Measurements from ENCODE around the gene TNS1. TPM values are rescaled to one million over a fixed set of nuclear protein-coding genes. Genes with fewer than 3 reads are reported as not detected.

The TNS1 gene
- total RNA-seq, 1 donor from 2014 or later, result 705 TPM

GRCh38 chr2:217857624-217858506 lies 144.9 kb downstream of the TNS1 start:
- intact Hi-C loops (cut with DNase I), result loop anchor here (2.0 to 10.0 kb wide), 2 partner anchors 19 to 53 kb away; no protein-coding TSS in a partner anchor
- peak; percentile 79 for DNase-seq (ENCODE audit: missing footprints)
- ATAC-seq, result peak; percentile 73

- ATAC-seq, result no peak
- intact Hi-C loops (cut with DNase I), result loop anchor here (2.0 to 10.0 kb wide), 2 partner anchors 18 to 52 kb away; no protein-coding TSS in a partner anchor
- DNase-seq (ENCODE audit: missing footprints), result peak; percentile 30
These were observed 145.9 kb downstream of the TNS1 start for GRCh38 chr2:217856871-217857270.

GRCh38 chr2:217856159-217856558 lies 146.6 kb downstream of the TNS1 start:
- intact Hi-C loops (cut with DNase I), result loop anchor here (2.0 to 10.0 kb wide), 2 partner anchors 17 to 51 kb away; no protein-coding TSS in a partner anchor
- ATAC-seq, result no peak
- peak; percentile 13 for DNase-seq (ENCODE audit: missing footprints)

GRCh38 chr2:217854684-217855420 lies 147.9 kb downstream of the TNS1 start:
- intact Hi-C loops (cut with DNase I), result loop anchor here (10.0 kb wide), 1 partner anchor 50 kb away; no protein-coding TSS in a partner anchor

GRCh38 chr2:217853961-217854360 lies 148.8 kb downstream of the TNS1 start:
- DNase-seq (ENCODE audit: missing footprints), result peak; percentile 56
- ATAC-seq, result no peak
- intact Hi-C loops (cut with DNase I), result loop anchor here (10.0 kb wide), 1 partner anchor 49 kb away; no protein-coding TSS in a partner anchor

More at GRCh38 chr2:217854684-217855420, 147.9 kb downstream of the TNS1 start:
- ATAC-seq (no peak), DNase-seq (ENCODE audit: missing footprints) (peak; percentile 17)

- DNase-seq (ENCODE audit: missing footprints), result peak; percentile 75
- peak; percentile 23 for ATAC-seq
- intact Hi-C loops (cut with DNase I), result loop anchor here (10.0 kb wide), 1 partner anchor 49 kb away; no protein-coding TSS in a partner anchor
These were observed 149.4 kb downstream of the TNS1 start for GRCh38 chr2:217853301-217853881.

GRCh38 chr2:217852555-217853211 lies 150.1 kb downstream of the TNS1 start:
- DNase-seq (ENCODE audit: missing footprints) (peak; percentile 49), ATAC-seq (no peak)
- intact Hi-C loops (cut with DNase I), result loop anchor here (10.0 kb wide), 1 partner anchor 48 kb away; no protein-coding TSS in a partner anchor

GRCh38 chr2:217851191-217852020 lies 151.4 kb downstream of the TNS1 start:
- intact Hi-C loops (cut with DNase I), result loop anchor here (10.0 kb wide), 1 partner anchor 47 kb away; no protein-coding TSS in a partner anchor
- ATAC-seq (peak; percentile 35), DNase-seq (ENCODE audit: missing footprints) (peak; percentile 73)

GRCh38 chr2:217849154-217849975 lies 153.4 kb downstream of the TNS1 start:
- DNase-seq (ENCODE audit: missing footprints) (peak; percentile 4), ATAC-seq (no peak)
- intact Hi-C loops (cut with DNase I), result no loop called here

GRCh38 chr2:217848351-217848957 lies 154.3 kb downstream of the TNS1 start:
- DNase-seq (ENCODE audit: missing footprints) (peak; percentile 65), ATAC-seq (no peak)
- intact Hi-C loops (cut with DNase I), result no loop called here

- no peak for ATAC-seq
- intact Hi-C loops (cut with DNase I), result no loop called here
- DNase-seq (ENCODE audit: missing footprints), result peak; percentile 51
These were observed 155.0 kb downstream of the TNS1 start for GRCh38 chr2:217847552-217848350.

GRCh38 chr2:217847115-217847514 lies 155.7 kb downstream of the TNS1 start:
- intact Hi-C loops (cut with DNase I), result no loop called here
- ATAC-seq (no peak), DNase-seq (ENCODE audit: missing footprints) (no peak)

GRCh38 chr2:217846321-217846743 lies 156.5 kb downstream of the TNS1 start:
- DNase-seq (ENCODE audit: missing footprints), result peak; percentile 78
- intact Hi-C loops (cut with DNase I), result no loop called here
- ATAC-seq, result peak; percentile 41

GRCh38 chr2:217845301-217845700 lies 157.5 kb downstream of the TNS1 start:
- intact Hi-C loops (cut with DNase I), result no loop called here
- ATAC-seq, result no peak
- DNase-seq (ENCODE audit: missing footprints), result no peak

- ATAC-seq, result no peak
- intact Hi-C loops (cut with DNase I), result no loop called here
- no peak for DNase-seq (ENCODE audit: missing footprints)
These were observed 158.1 kb downstream of the TNS1 start for GRCh38 chr2:217844696-217845095.

Data from Right ventricle myocardium inferior (tissue), 1 donor.